HepG2 (cell line): ENCODE measurements around the gene FAM117B. TPM values are rescaled to one million over a fixed set of nuclear protein-coding genes. Genes with fewer than 3 reads are reported as not detected.

ENCODE experiments used
- ATF4 ChIP-seq, 2 experiments: fragments of 450-650 bp in 1 of 2; sonication (generic) in 1 of 2; formaldehyde crosslinking; IDR thresholded peaks; 2 replicates each; pipeline versions ENCODE4 v1.5.0 to v1.8.0; 2020 to 2022; ENCODE audit warnings: mild to moderate bottlenecking in 1 of 2, missing genetic modification reagents in 1 of 2
- DRAP1 ChIP-seq: IDR thresholded peaks from 2 replicates; pipeline ENCODE4 v1.6.1; 2016; ENCODE audit warnings: missing genetic modification reagents, missing compliant biosample characterization
- KIAA2018 ChIP-seq: sonication (generic); formaldehyde crosslinking; IDR thresholded peaks from 2 replicates; pipeline ENCODE4 v1.5.0; 2020; ENCODE audit warnings: mild to moderate bottlenecking, missing genetic modification reagents, borderline replicate concordance
- KLF11 ChIP-seq: IDR thresholded peaks from 2 replicates; pipeline ENCODE4 v1.6.1; 2016; ENCODE audit warnings: missing compliant biosample characterization
- PHB2 ChIP-seq: fragments of 450-650 bp; IDR thresholded peaks from 2 replicates; pipeline ENCODE4 v1.6.1; 2018; ENCODE audit not compliant: partially characterized antibody
- ZBTB37 ChIP-seq: sonication (generic); formaldehyde crosslinking; IDR thresholded peaks from 2 replicates; pipeline ENCODE4 v1.4.0; 2020; ENCODE audit warnings: mild to moderate bottlenecking, missing genetic modification reagents
- ZBTB49 ChIP-seq: sonication (generic); formaldehyde crosslinking; IDR thresholded peaks from 2 replicates; pipeline ENCODE4 v1.4.0; 2020; ENCODE audit warnings: missing genetic modification reagents, borderline replicate concordance
- ZFP41 ChIP-seq: sonication (generic); formaldehyde crosslinking; IDR thresholded peaks from 2 replicates; pipeline ENCODE4 v1.4.0; 2020; ENCODE audit warnings: mild to moderate bottlenecking, missing genetic modification reagents, borderline replicate concordance
- ZNF224 ChIP-seq: sonication (generic); formaldehyde crosslinking; IDR thresholded peaks from 2 replicates; pipeline ENCODE4 v1.5.0; 2020; ENCODE audit warnings: mild to moderate bottlenecking, missing genetic modification reagents
- ZNF232 ChIP-seq: sonication (generic); formaldehyde crosslinking; IDR thresholded peaks from 2 replicates; pipeline ENCODE4 v1.4.0; 2020; ENCODE audit warnings: missing genetic modification reagents, borderline replicate concordance
- ZNF256 ChIP-seq: sonication (generic); formaldehyde crosslinking; conservative IDR thresholded peaks from 2 replicates; pipeline ENCODE4 v1.4.0; 2020; ENCODE audit warnings: missing genetic modification reagents
- ZNF33B ChIP-seq: sonication (generic); formaldehyde crosslinking; IDR thresholded peaks from 2 replicates; pipeline ENCODE4 v1.5.1; 2020; ENCODE audit warnings: mild to moderate bottlenecking, missing genetic modification reagents
- ZSCAN30 ChIP-seq: sonication (generic); formaldehyde crosslinking; IDR thresholded peaks from 2 replicates; pipeline ENCODE4 v1.5.0; 2020; ENCODE audit warnings: mild to moderate bottlenecking, missing genetic modification reagents
- polyA plus RNA-seq, 8 experiments: library from polyadenylated mRNA; depleted of rRNA in 3 of 8; stranded (reverse) in 7 of 8; unstranded in 1 of 8; fragments of >200 nt; fragmentation: Illumina TruSeq in 4 of 8; extraction: Trizol in 4 of 8; gene quantifications; 2 replicates each; pipeline versions ENCODE4 v1.2.1 to v1.2.3, GENCODE V29; 2011 to 2016; ENCODE audit warnings: low read depth in 4 of 8, missing spikeins in 1 of 8, mixed read lengths in 1 of 8; ENCODE audit not compliant: insufficient read depth in 1 of 8
- total RNA-seq, 5 experiments: library from RNA; depleted of rRNA; stranded (reverse); fragments of >200 nt; fragmentation: Illumina TruSeq; extraction: Trizol; gene quantifications; 2 replicates each; pipeline ENCODE4 v1.2.3, GENCODE V29; 2016; ENCODE audit warnings: low read depth in 1 of 5

FAM117B gene
- total and polyA plus RNA-seq, 2 of the 13 experiments (the other 11 are each of a cell fraction or from before 2014, with no cell fraction given), result 5.8 to 11.0 TPM

- TF ChIP-seq KIAA2018, result no peak
- no peak for TF ChIP-seq ZNF256 (CRISPR knock-in tag)
- no peak for TF ChIP-seq ZBTB49 (CRISPR knock-in tag)
- no peak for TF ChIP-seq ATF4 (CRISPR knock-in tag; IDR thresholded peaks at IDR 0.05)
- TF ChIP-seq ZNF224, result no peak
- no peak for TF ChIP-seq ZNF232 (CRISPR knock-in tag)
- no peak for TF ChIP-seq PHB2
- no peak for TF ChIP-seq KLF11 (CRISPR knock-in tag)
- no peak for TF ChIP-seq DRAP1 (CRISPR knock-in tag)
- TF ChIP-seq ZNF33B (CRISPR knock-in tag), result no peak
- TF ChIP-seq ZFP41 (CRISPR knock-in tag), result no peak
- TF ChIP-seq ZSCAN30 (CRISPR knock-in tag), result no peak
- TF ChIP-seq ZBTB37 (CRISPR knock-in tag), result no peak
Measured at GRCh38 chr2:202752071-202752470, 117.3 kb downstream of the FAM117B start (continued).
